ENCODE results near the gene GRIK3.

GRIK3 gene

GRCh38 chr1:37043101-37043500 lies 8.8 kb upstream of the GRIK3 start:
- DNase-seq (ENCODE audit: low read depth), result no peak

GRCh38 chr1:37042506-37042905 lies 8.2 kb upstream of the GRIK3 start:
- no peak for DNase-seq (ENCODE audit: low read depth)

- no peak for DNase-seq (ENCODE audit: low read depth)
Measured at GRCh38 chr1:37041483-37041882, 7.2 kb upstream of the GRIK3 start.

- DNase-seq (ENCODE audit: low read depth), result no peak
Measured at GRCh38 chr1:37040773-37041172, 6.5 kb upstream of the GRIK3 start.

- DNase-seq (ENCODE audit: low read depth), result no peak
Measured at GRCh38 chr1:37040261-37040660, 5.9 kb upstream of the GRIK3 start.

DNA sequence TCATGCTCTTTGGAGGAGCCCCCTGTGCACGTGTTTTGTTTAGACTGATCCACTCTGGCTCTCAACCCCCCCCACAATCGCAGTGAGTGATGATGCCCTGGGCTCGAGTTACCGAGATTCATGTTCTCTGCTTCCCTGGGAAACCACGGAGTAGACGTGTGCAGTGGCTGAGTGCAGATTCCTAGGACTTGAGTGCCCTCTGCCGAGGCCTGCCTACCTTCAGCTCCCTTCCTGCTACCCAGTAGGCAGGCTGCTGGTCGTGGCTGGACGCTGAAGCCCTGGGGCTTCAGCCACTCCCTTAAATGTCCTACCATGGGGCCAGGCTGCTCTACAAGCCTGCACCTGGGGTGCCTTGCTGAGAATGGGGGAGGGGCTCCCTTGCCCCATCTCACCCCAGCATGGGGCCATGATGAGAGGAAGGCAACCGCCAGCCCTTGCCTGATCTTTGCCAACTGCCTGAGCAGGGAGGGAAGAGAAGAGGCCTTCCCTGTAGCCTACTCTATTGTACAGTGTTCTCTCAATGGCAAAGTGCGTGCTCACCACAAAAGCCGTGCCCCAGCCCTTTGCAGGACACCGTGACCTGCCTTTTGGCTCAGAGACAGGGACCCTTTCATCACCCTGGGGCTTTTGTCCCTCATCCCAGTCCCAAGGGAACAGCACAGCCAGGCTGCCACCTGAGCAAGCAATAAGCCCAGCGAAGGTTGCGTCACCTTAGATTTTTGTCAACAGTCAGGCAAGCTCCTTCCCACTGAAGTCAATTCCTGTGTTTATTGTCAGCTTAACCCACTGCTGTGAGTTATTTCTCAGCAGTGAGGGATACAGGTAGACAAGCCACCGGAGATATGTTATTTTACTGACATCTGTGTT lies 4.1 kb upstream of the GRIK3 start:
- DNase-seq (ENCODE audit: low read depth), result no peak

- DNase-seq (ENCODE audit: low read depth), result no peak
Measured at GRCh38 chr1:37037690-37038089, 3.4 kb upstream of the GRIK3 start.

DNA sequence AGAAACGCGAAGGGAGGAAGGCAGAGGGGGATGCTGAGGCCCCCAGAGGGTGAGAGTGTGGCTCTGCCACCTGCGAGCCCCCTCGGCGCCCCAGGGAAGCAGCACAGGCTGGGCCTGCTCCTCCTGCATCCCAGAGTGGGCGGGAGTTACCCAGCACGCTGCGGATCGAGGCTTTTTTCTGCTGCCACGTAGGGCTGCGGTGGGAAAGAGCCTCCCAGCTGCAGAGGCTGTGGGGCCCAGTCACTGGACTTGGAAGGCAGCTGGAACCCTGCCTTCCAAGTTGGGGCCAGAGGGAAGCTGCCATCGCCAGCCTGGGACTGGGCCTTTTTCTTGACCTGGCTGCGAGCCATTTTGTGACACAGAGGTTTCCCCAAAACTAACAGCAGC lies 2.3 kb upstream of the GRIK3 start:
- DNase-seq (ENCODE audit: low read depth), result no peak

DNA sequence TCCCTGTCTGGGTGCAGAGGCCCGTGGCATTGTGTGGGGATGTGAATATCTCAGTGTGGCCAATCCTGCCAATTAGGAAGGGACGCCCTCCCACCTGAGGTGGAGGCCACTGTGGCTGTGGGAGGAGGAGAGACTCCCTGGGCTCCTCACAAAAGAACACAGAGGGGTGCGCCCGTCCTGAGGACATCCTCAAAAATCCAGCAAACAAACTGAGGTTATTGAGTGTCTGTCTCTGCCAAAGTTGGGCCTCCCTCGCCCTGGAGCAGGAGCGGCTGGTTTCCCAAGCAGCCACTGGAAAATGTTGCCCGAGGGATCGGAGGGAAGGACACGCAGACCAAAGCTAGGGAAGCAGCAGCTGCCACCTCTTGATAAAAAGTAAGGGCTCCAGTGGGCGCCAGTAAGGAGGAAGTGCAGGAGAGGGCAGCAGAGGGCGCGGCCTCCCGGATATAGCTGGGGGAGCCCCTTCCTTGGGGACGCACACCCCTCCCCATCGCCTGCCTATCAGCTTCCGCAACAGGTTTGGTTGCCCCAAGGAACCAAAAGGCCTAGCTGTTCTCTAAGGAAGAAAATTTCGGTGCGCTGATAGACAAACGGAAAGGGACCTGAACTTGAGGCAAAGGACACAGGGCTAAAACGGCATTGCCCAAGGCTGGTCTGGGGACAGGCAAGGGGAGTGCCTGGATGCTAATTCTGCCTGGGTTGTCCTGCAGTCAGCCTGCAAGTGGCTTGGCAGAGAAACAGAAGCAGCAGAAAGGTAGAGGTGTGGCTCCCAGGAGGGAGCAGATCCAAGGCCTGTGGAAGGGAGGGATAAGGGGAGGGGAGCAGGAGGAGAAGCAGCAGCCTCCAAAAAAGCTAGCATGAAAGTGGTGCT lies 1.7 kb upstream of the GRIK3 start:
- DNase-seq (ENCODE audit: low read depth), result no peak

DNA sequence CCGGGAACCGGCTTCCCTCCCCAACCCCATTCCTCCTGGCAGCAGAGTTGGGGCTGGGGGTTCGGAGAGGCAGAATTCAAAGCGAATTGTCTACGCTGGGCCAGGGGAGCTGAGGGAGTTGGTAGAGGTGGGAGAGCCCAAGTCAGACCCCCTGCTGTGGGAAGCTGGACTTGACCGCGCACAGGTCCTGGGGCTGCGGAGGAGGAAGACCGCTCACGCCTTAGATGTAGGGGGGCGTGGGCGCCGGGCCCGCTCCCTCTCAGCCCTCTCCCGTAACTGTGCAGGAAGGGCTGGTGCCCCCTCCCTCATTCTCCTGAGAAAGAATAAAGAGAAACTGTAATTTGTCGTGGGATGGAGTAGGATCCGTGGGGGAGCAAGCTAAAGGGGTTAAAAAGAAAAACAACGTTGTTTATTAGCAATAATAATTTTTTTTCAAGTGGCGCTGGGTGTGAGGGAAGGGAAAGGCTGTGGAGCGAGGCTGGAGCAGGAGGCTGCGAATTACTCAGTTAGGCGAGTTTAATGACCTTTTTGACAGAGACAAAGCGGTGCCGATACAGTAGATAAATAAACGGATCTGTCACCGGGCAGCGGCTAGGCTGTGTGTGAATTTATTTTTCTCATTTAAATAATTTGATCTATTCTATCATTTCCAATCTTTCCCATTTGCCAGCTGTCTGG lies 838 bp upstream of the GRIK3 start:
- no peak for DNase-seq (ENCODE audit: low read depth)

- DNase-seq (ENCODE audit: low read depth), result no peak
Measured at GRCh38 chr1:37033355-37034101, 787 bp downstream of the GRIK3 start.

- no peak for DNase-seq (ENCODE audit: low read depth)
Measured at GRCh38 chr1:37032660-37033354, 1.5 kb downstream of the GRIK3 start.

- DNase-seq (ENCODE audit: low read depth), result no peak
Measured at GRCh38 chr1:37031871-37032270, 2.4 kb downstream of the GRIK3 start.

DNA sequence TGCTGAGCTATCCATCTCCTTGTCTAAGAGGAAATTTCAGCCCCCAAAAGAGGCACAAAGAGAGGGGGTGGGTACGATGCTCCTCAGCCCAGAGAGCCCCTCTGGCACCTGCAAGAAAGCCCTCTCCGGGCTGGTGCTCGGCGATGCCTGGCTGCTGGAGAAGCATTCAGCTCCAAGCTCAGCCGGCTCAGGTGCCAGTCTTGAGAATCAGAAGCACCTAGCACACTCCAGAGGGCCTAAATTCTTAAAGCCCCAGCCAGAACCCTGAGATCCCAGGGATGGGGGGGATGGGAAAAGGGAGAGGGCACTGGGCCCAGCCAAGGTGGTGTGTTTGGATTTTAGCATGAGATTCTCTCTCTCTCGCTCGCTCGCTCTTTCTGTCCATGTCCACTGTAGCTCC lies 2.9 kb downstream of the GRIK3 start:
- no peak for DNase-seq (ENCODE audit: low read depth)

GRCh38 chr1:37028981-37029617 lies 5.2 kb downstream of the GRIK3 start:
- no peak for DNase-seq (ENCODE audit: low read depth)

DNA sequence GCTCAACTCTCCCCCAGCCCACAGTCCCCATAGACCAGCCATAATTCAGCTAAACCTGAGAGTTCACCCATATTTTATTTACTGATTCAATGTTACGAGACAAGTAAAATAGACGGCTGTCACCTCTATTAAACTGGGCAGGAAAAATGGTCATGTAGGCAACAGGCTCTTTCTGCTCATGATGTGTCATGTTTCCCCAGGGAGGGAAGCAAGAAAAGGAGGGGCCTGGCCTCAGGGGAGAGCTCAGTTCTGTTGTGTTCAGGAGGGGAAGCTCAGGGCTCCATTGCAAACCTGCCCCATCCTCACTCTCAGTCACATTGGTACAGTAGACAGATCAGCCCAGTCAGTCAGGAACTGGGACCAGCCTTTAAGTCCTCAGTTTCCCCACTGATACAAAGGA lies 12.8 kb downstream of the GRIK3 start:
- no peak for DNase-seq (ENCODE audit: low read depth)

- DNase-seq (ENCODE audit: low read depth), result no peak
Measured at GRCh38 chr1:37020653-37021277, 13.6 kb downstream of the GRIK3 start.

GRCh38 chr1:37018510-37018909 lies 15.8 kb downstream of the GRIK3 start:
- DNase-seq (ENCODE audit: low read depth), result no peak

DNA sequence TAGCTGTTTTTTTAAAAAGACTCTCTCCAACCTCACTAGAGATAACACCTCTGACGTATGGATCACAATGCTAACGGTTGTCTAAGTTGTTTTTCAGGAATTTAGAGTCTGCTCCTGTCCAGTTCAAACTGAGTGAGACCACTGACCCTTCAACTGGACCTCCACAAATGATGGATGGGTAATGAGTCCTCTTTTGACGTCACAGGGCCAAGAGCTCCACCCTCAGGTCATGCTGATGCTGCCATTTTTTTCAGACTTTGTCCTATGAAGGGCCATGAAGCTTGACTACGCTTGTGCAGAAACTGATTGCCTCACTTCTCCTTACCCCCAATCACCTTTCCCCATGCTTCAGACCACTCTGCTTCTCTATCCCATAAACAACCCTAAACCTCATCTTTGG lies 16.6 kb downstream of the GRIK3 start:
- DNase-seq (ENCODE audit: low read depth), result no peak

DNA sequence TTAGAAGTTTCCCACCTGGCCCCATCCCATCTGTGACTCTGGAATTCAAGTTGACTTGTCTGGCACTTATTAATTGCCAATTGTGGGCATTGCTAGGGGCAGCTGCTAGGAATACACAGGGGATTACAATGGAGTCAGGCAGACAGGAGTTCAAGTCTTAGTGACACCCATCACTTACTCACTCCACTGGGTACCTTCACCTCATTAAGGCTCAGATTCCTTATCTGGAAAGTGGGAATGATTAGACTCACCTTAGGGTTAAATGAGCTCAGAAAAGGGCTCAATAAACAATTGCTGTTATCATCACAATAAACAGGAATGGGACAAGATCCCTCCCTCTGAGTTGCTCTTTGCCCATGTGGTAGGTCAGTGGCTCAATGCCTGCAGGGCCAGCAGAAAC lies 18.2 kb downstream of the GRIK3 start:
- no peak for DNase-seq (ENCODE audit: low read depth)
